Stimulated activated CD4-positive, alpha-beta T cell treated with anti-CD3 and anti-CD28 coated beads, Interleukin-12 subunit alpha, Interleukin-12 subunit beta, amount 100 ng/mL, for 4 hours (primary cell): ENCODE measurements around the gene RESF1.

Experiments
- DNase-seq: peaks from one replicate; pipeline ENCODE4 v3.0.0-alpha.2; 2020

RESF1 gene

GRCh38 chr12:31962076-31962475 lies 2.9 kb downstream of the RESF1 start:
- DNase-seq: no peak

DNA sequence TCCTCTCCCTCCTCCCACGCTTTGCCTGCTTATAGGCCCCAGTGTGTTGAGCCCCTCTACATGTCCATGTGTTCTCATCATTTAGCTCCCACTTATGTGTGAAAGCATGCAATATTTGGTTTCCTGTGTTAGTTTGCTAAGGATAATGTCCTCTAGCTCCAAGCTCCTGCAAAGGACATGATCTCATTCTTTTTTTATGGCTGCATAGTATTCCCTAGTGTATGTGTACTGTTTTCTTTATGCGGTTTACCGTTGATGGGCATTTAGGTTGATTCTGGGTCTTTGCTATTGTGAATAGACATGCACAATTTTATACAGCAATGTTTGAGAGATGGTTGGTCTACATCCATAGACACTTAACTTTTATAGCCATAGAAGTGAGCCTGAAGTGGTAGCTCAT lies 5.1 kb downstream of the RESF1 start:
- no peak for DNase-seq

- no peak for DNase-seq
Measured at GRCh38 chr12:31965090-31965489, 5.9 kb downstream of the RESF1 start.

GRCh38 chr12:31966558-31967205 lies 7.5 kb downstream of the RESF1 start:
- no peak for DNase-seq

DNA sequence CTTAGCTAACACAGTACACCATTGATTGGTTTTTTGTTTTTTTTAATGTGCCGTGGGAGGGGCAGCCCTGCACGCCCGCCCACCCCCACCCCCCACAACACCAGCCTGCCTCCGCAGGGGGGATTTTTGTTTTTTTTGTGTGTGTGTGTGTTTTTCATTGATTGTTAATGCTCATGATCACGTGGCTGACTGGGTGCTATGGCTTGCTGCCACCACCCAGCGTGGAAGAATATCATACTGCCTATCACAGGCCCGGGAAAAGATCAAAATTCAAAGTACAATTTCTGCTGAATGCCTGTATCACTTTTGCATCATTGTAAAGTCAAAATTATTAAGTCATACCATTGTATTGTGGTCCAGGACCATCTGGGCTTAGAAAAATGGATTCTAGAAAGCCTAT lies 8.3 kb downstream of the RESF1 start:
- no peak for DNase-seq

DNA sequence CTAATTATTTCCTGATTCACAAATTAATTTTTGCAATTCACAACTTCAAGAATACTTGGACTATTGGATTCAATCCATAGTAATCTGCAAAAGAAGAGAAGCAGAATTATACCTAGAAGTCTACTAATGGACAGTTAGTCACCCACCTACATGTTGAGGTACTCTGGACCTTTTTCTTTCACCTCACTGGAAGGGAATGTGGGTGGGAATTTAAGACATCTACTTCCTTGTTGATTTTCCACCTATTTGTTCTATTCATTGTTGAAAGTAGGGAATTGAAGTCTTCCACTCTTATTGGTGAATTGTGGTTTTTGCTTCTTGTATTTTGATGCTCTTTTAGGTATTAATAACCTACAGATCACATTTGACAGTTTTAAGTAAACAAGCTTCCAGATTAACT lies 11.0 kb downstream of the RESF1 start:
- DNase-seq: no peak

GRCh38 chr12:31973818-31974217 lies 14.6 kb downstream of the RESF1 start:
- DNase-seq: no peak

DNA sequence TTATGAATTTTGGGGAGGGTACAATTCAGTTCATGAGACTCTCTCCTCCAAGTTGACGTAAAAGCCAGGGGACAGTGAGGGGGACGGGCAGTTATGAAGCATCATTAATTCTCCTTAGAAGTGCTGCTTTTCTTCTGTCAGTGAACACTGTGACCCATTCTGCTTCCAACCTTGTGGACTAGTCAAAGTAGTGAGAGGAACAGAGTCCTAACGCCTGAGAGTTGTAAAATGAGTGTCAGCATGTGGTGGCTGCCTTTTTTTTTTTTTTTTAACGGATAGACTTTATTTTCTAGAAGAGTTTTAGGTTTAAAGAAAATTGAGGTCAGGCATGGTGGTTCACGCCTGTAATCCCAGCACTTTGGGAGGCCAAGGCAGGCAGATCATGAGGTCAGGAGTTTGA lies 15.5 kb downstream of the RESF1 start:
- no peak for DNase-seq

DNA sequence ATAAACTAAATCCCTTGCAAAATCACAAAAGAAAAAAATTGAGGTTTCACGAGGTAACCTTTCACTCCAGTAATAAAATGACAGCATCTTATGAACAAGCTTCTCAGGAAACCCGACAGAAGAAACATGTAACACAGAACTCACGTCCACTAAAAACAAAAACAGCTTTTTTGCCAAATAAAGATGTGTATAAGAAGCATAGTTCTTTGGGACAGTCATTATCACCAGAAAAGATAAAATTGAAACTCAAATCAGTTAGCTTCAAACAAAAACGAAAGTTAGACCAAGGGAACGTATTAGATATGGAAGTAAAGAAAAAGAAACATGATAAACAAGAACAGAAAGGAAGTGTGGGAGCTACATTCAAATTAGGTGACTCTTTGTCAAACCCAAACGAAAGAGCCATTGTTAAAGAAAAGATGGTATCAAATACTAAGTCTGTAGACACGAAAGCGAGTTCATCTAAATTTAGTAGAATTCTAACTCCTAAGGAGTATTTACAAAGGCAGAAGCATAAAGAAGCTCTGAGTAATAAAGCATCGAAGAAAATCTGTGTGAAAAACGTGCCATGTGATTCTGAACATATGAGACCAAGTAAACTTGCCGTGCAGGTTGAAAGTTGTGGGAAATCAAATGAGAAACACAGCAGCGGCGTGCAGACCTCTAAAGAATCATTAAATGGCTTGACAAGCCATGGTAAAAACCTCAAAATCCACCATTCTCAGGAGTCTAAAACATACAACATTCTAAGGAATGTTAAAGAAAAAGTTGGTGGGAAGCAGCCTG lies 25.8 kb downstream of the RESF1 start:
- no peak for DNase-seq

DNA sequence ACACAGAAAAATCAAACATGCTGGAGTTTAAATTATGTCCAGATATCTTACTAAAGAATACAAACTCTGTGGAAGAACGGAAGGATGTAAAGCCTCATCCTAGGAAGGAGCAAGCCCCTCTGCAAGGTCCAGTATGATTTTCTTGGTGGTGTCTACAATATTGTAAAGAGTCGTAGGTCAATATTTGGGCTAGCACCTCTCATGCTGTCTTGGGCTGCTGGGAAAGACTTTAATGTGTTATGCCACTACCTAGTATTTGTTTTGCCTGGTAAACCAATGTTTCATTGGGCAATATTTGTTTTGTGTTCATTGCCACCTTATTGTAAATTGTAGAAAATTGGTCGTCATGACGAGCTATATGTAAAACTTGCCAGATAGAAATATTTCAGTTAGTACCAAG lies 26.6 kb downstream of the RESF1 start:
- no peak for DNase-seq

DNA sequence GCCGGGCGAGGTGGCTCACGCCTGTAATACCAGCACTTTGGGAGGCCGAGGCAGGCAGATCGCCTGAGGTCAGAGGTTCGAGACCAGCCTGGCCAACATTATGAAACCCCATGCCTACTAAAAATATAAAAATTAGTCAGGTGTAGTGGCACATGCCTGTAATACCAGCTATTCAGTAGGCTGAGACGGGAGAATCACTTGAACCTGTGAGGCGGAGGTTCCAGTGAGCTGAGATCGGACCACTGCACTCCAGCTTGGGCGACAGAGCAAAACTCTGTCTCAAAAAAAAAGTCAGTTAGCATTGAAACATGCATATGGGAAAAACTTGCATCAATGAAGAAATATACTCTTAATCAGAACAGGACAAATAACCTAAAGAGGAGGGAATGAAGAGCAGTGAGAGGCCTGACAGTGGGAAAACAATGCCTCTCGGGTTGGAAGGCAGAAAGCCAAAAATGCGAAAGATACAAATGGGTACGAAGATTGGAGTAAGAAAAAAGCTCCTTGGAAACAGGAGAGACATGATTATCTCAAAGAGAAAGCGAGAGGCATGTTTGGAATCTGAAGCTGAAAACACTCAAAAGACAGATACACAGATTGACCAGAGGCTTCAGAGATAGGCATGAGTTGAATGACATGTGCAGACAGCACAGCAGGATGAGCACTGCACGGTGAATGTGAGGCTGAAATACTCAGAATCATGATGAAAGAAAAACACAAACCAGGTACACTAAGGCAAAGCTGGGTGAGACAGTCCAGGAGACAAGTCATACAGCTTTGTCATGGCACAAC lies 30.6 kb downstream of the RESF1 start:
- DNase-seq: no peak

GRCh38 chr12:31991146-31991545 lies 31.9 kb downstream of the RESF1 start:
- DNase-seq: no peak

DNA sequence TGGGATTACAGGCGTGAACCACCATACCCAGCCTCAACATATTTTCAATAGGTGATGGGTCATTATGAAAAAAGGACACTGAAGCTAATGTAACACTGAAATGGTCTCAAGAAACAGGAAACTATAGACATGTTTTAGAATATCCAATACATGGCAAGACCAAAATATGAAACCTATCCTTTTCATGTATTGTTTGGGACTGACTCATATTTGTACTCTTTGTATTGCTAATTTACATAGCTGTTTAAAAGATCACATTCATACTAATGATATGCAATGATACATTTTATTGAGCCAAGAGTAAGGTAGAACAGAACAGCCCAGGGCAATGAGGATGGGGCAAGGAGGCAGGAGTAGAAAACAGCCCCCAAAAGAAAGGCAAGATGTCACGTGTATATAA lies 32.6 kb downstream of the RESF1 start:
- DNase-seq: no peak

- no peak for DNase-seq
Measured at GRCh38 chr12:31999692-32000091, 40.5 kb downstream of the RESF1 start.

GRCh38 chr12:32000373-32001005 lies 41.3 kb downstream of the RESF1 start:
- no peak for DNase-seq

GRCh38 chr12:32002848-32003493 lies 43.8 kb downstream of the RESF1 start:
- DNase-seq: no peak

- no peak for DNase-seq
Measured at GRCh38 chr12:32003654-32004053, 44.4 kb downstream of the RESF1 start.

GRCh38 chr12:32005496-32006125 lies 46.4 kb downstream of the RESF1 start:
- no peak for DNase-seq
